CD14-positive monocyte (primary cell): ENCODE measurements around the gene MEPCE. TPM values are rescaled to one million over a fixed set of nuclear protein-coding genes. Genes with fewer than 3 reads are reported as not detected.

ENCODE experiments used
- DNase-seq, 3 donors: peaks; one replicate each; pipeline ENCODE4 v3.0.0-alpha.2; 2011 to 2022
- H2AFZ ChIP-seq: 2 replicates; pipeline ENCODE4 v1.6.0; 2012; ENCODE audit warnings: mild to moderate bottlenecking, low read depth, low read length, inconsistent platforms; ENCODE audit not compliant: insufficient read depth, poor library complexity, severe bottlenecking
- H3K27ac ChIP-seq, 2 donors: 1 replicate in 1 of 2; 2 replicates in 1 of 2; pipeline ENCODE4 v1.5.1; 2012 to 2013; ENCODE audit warnings: low read length in 2 of 2, control low read depth in 1 of 2, inconsistent platforms in 1 of 2, low read depth in 1 of 2, mild to moderate bottlenecking in 1 of 2
- H3K27me3 ChIP-seq, 2 donors: one replicate each; pipeline versions ENCODE4 v1.6.0 to v1.6.1; 2011 to 2013; ENCODE audit warnings: low read length in 2 of 2; ENCODE audit not compliant: control insufficient read depth in 2 of 2, insufficient read depth in 2 of 2
- H3K36me3 ChIP-seq, 2 donors: replicated peaks in 1 of 2; 1 replicate in 1 of 2; 2 replicates in 1 of 2; pipeline versions ENCODE4 v1.5.1 to v1.6.1; 2012 to 2013; ENCODE audit warnings: low read length in 2 of 2, control low read depth in 1 of 2, inconsistent platforms in 1 of 2, mild to moderate bottlenecking in 1 of 2; ENCODE audit not compliant: insufficient read depth in 2 of 2, control insufficient read depth in 1 of 2
- H3K4me1 ChIP-seq, 2 donors: 1 replicate in 1 of 2; 2 replicates in 1 of 2; pipeline versions ENCODE4 v1.5.1 to v1.6.1; 2012 to 2013; ENCODE audit warnings: low read length in 2 of 2, control low read depth in 1 of 2, inconsistent platforms in 1 of 2, mild to moderate bottlenecking in 1 of 2, moderate library complexity in 1 of 2; ENCODE audit not compliant: insufficient read depth in 2 of 2, control insufficient read depth in 1 of 2
- H3K4me2 ChIP-seq: replicated peaks from 2 replicates; pipeline ENCODE3; 2012; ENCODE audit warnings: low read length, moderate library complexity, mild to moderate bottlenecking; ENCODE audit not compliant: poor library complexity, severe bottlenecking; ENCODE audit errors: extremely low read depth
- H3K4me3 ChIP-seq, 3 experiments: fragments of 200-600 bp in 1 of 3; sonication (generic) in 1 of 3; replicated peaks in 1 of 3; 1 replicate in 2 of 3; 2 replicates in 1 of 3; pipeline ENCODE4 v1.5.1; 2011 to 2013; ENCODE audit warnings: low read length in 3 of 3, mild to moderate bottlenecking in 3 of 3, control low read depth in 2 of 3, low read depth in 2 of 3, inconsistent platforms in 1 of 3, moderate library complexity in 1 of 3
- H3K79me2 ChIP-seq: 2 replicates; pipeline ENCODE4 v1.6.0; 2012; ENCODE audit warnings: mild to moderate bottlenecking, control low read depth, inconsistent platforms, low read length, moderate library complexity; ENCODE audit not compliant: insufficient read depth
- H3K9ac ChIP-seq: 2 replicates; pipeline ENCODE4 v1.6.0; 2017; ENCODE audit warnings: low read length, mild to moderate bottlenecking; ENCODE audit not compliant: insufficient read depth, poor library complexity, severe bottlenecking
- H3K9me3 ChIP-seq, 2 donors: replicated peaks in 1 of 2; 1 replicate in 1 of 2; 2 replicates in 1 of 2; pipeline versions ENCODE4 v1.5.1 to v1.6.1; 2012 to 2013; ENCODE audit warnings: low read length in 2 of 2, control low read depth in 1 of 2; ENCODE audit not compliant: control insufficient read depth in 1 of 2, insufficient read depth in 1 of 2
- H4K20me1 ChIP-seq: 2 replicates; pipeline ENCODE4 v1.6.0; 2012; ENCODE audit warnings: mild to moderate bottlenecking, low read length, control low read depth, moderate library complexity; ENCODE audit not compliant: insufficient read depth
- H3K27ac Mint-ChIP-seq, 7 donors: one replicate each; pipeline ENCODE4 v1.8.0; 2020; ENCODE audit warnings: mild to moderate bottlenecking in 7 of 7, mixed read lengths in 7 of 7, moderate library complexity in 6 of 7, inconsistent platforms in 2 of 7
- H3K27me3 Mint-ChIP-seq, 3 donors: one replicate each; pipeline ENCODE4 v1.8.0; 2021 to 2022; ENCODE audit warnings: low read depth in 3 of 3, mild to moderate bottlenecking in 3 of 3, mixed read lengths in 3 of 3, moderate library complexity in 3 of 3, inconsistent platforms in 1 of 3
- H3K36me3 Mint-ChIP-seq, 2 donors: one replicate each; pipeline ENCODE4 v1.8.0; 2020; ENCODE audit warnings: mixed read lengths in 2 of 2, inconsistent platforms in 1 of 2, mild to moderate bottlenecking in 1 of 2
- H3K4me1 Mint-ChIP-seq: one replicate; pipeline ENCODE4 v1.8.0; 2020; ENCODE audit warnings: mild to moderate bottlenecking, mixed read lengths
- H3K4me3 Mint-ChIP-seq, 2 donors: one replicate each; pipeline ENCODE4 v1.8.0; 2020; ENCODE audit warnings: mild to moderate bottlenecking in 2 of 2, mixed read lengths in 2 of 2, moderate library complexity in 1 of 2
- H3K9me3 Mint-ChIP-seq, 7 donors: one replicate each; pipeline ENCODE4 v1.8.0; 2020 to 2022; ENCODE audit warnings: mixed read lengths in 7 of 7, mild to moderate bottlenecking in 6 of 7, moderate library complexity in 6 of 7, inconsistent platforms in 2 of 7
- CTCF ChIP-seq: fragments of 200-600 bp; IDR thresholded peaks from one replicate; pipeline ENCODE4 v1.8.0; 2022; ENCODE audit warnings: antibody characterized with exemption, mild to moderate bottlenecking
- WGBS: methylation state at CpG from one replicate; pipeline ENCODE4 v1.1.5; 2013; ENCODE audit warnings: missing lambda C conversion rate; ENCODE audit not compliant: insufficient coverage; 5-methylcytosine and 5-hydroxymethylcytosine counted together
- intact Hi-C, 2 donors: fragments of 100-400 bp; cut with micrococcal nuclease; formaldehyde crosslinking; loops; one replicate each; pipeline versions ENCODE4 v1.15.0 to v1.15.1; 2023
- polyA plus RNA-seq, 3 donors: library from polyadenylated mRNA; depleted of rRNA in 1 of 3; unstranded in 2 of 3; stranded (reverse) in 1 of 3; fragments of 300-500 nt in 2 of 3; fragments of >200 nt in 1 of 3; fragmentation: Illumina TruSeq in 2 of 3; gene quantifications; 1 replicate in 2 of 3; 2 replicates in 1 of 3; pipeline ENCODE4 v1.2.3, GENCODE V29; 2012 to 2021

MEPCE gene
- polyA plus RNA-seq, 3 donors, result 2.9 to 43.2 (median 3.3) TPM

- Histone ChIP-seq H3K9ac (no peak overlapping the region), H3K79me2 (peaks cover 69% of the 10 kb centered on the region), H3K36me3 (peaks cover 18 to 25% of the 10 kb centered on the region in 2 donors), H3K9me3 (no peaks in the 10 kb centered on the region), H3K27me3 (no peaks in the 10 kb centered on the region), H3K27ac (no peak overlapping the region), H4K20me1 (peaks cover 12% of the 10 kb centered on the region), H3K4me2 (no peak overlapping the region), H2AFZ (no peak overlapping the region), H3K4me1 (peaks cover 32 to 50% of the 10 kb centered on the region in 2 donors), H3K4me3 (no peak overlapping the region)
- no peak overlapping the region for H3K4me3 Mint-ChIP-seq
- peak overlapping the region in 1 of 7 donors; percentile 21 for H3K27ac Mint-ChIP-seq
- peaks cover 37% of the 10 kb centered on the region for H3K4me1 Mint-ChIP-seq
- H3K36me3 Mint-ChIP-seq, result peaks cover 27 to 37% of the 10 kb centered on the region in 2 donors
- peaks cover 0 to 2% (median 1%) of the 10 kb centered on the region in 3 donors for H3K27me3 Mint-ChIP-seq
- no peak for TF ChIP-seq CTCF
- intact Hi-C loops, result loop anchor here in 1 of 2 donors (10.0 kb wide), 1 partner anchor 242 kb away; the partner anchor contains the start of gene GNB2
- 77% methylated on average over 3 of the region's 4 CpGs for WGBS
- no peak for DNase-seq
- no peaks in the 10 kb centered on the region for H3K9me3 Mint-ChIP-seq
These were observed 3.6 kb downstream of the MEPCE start for GRCh38 chr7:100433276-100433591.

DNA sequence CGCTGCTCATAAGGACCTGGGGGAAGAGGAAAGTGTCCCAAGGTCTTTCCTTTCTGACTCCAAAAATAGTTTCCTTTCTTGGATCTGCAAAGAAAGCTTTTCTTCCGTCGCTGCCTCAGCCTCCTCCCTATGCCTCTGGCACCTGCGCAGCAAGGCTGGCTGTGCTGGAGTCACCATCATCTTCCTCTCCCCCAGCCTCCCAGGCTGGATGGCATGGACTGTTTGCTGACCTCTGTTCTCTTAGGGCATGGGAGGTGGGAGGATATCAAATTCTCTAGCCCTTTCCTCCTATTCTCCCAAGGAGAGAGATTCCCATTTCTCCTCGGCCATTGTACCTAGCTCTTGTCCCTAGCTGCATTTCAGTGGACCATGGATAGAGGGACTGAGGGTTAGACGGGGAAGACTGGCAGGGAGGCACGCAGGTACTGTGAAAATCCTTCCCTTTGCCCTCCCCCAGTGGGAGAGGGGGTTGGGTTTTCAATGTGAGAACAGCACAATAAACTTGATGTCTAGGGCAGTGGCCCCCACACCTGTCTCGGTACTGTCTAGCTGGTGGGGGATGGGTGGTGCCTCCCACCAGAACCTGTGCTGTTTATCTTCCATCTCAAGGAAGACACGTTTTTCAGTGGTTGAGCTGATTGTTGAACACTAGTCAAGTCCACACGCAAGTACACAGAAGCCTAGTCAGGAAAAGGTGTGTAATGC lies 4.1 kb downstream of the MEPCE start:
- H3K79me2 ChIP-seq, result peaks cover 69% of the 10 kb centered on the region

More for the DNA sequence above, 4.1 kb downstream of the MEPCE start:
- Histone ChIP-seq H3K9me3 (no peaks in the 10 kb centered on the region), H3K4me1 (peaks cover 32 to 50% of the 10 kb centered on the region in 2 donors), H2AFZ (no peak overlapping the region), H3K9ac (no peak overlapping the region), H3K36me3 (peaks cover 18 to 25% of the 10 kb centered on the region in 2 donors), H3K4me3 (no peak overlapping the region), H4K20me1 (peaks cover 12% of the 10 kb centered on the region), H3K27ac (no peak overlapping the region), H3K4me2 (no peak overlapping the region), H3K27me3 (no peaks in the 10 kb centered on the region)
- Mint-ChIP-seq H3K9me3 (no peaks in the 10 kb centered on the region), H3K27ac (peak overlapping the region in 6 of 7 donors; percentile 43 to 74 (median 56)), H3K27me3 (peaks cover 0 to 2% (median 1%) of the 10 kb centered on the region in 3 donors), H3K4me1 (peaks cover 37% of the 10 kb centered on the region), H3K4me3 (peak overlapping the region in 1 of 2 donors; percentile 83), H3K36me3 (peaks cover 27 to 37% of the 10 kb centered on the region in 2 donors)
- 100% methylated on average over 3 of the region's 10 CpGs for WGBS
- no peak for DNase-seq
- intact Hi-C loops, result loop anchor here in 1 of 2 donors (10.0 kb wide), 1 partner anchor 241 kb away; the partner anchor contains the start of gene GNB2
- no peak for TF ChIP-seq CTCF
